GM21381 (cell line): ENCODE data around the gene LAYN.
A peak's percentile ranks its signal among the peaks of the same experiment; 100 is the strongest.

Experiments used
- ATAC-seq: cut with Tn5 transposase; IDR thresholded peaks from one replicate; pipeline ENCODE4 v1.9.1; 2021; ENCODE audit warnings: mild to moderate bottlenecking, moderate library complexity; ENCODE audit not compliant: unreplicated experiment

LAYN gene

DNA sequence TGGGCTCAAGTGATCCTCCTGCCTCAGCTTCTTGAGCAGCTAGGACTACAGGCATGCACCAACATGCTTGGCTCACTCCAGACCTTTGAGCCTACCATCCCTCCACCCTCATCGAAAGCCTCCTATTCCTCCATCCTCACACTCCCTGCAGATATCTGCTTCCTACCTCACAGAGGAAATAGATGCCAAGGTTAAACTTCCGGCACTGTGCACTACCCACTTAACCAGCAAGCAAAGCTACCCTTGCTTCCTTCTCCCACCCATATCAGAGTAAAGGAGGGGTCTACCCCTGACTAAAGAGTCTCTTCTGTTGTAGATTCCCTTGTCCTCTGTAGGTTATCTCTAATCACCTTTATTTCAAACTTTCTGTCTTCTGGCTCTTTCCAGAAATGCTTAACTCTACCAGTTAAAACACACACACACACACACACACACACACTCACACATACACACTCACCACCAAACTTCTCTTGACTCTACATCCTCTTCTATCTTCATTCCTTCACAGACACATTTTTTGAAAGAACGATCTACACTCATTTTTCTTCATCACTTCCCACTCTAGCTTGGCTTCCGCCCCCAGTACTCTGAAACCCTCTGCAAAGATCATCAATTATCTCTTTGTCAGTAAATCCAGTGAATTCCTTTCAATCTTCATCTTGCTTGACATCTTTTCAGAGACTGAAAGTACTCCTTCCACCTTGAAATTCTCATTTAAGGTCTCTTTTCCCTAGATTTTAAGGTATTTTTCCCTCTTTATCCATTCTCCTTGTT is 50.9 kb downstream of the LAYN start:
- no peak for ATAC-seq

DNA sequence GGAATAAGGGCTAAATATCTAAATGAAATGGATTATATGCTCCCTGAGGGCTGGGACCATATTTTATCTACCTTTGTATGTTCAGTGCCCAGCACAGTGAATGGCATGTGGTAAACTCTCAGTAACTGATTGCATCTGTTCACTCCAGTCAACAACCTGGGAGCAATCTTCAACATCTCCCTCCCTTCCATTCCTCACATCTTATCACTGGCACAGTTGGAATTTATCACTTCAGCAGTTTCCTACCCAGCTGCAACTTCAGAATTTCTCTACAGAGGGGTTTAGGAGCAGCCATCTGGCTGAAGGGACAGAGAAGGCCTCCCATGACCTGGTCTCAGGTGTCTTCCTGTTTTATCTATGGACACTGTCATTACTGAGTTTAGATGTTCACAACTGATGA is 52.0 kb downstream of the LAYN start:
- no peak for ATAC-seq

DNA sequence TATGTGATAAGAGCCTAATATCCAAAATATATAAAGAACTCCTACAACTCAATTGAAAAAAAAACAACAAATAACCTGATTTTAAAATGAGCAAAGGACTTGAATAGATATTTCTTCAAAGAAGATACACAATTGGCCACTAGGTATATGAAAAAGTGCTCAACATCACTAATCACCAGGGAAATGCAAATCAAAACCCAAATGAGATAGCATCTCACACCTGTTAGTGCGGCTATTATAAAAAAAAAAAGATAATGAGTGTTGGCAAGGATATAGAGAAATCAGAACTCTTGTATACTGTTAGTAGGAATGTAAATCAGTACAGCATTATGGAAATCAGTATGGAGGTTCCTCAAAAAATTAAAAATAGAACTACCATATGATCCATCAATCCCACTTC is 55.8 kb downstream of the LAYN start:
- ATAC-seq = no peak

DNA sequence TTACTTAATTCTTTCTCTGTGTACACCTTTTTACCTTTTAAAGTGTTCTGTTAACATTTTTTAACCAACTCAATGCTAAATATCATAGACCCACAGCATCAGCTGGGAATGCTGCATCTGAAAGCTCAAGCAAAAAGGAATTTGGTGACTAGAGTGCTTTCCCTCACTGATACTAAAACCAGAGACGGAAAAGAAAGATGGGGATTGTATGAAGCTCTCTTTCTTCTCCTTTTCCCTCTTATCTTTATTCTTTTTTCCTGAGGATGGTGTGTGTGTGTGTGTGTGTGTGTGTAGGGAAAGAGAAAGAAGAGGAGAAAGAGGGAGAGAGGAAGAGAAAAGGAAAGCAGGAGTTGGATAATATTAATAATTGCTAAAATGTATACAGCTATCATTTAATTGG is 57.6 kb downstream of the LAYN start:
- no peak for ATAC-seq

DNA sequence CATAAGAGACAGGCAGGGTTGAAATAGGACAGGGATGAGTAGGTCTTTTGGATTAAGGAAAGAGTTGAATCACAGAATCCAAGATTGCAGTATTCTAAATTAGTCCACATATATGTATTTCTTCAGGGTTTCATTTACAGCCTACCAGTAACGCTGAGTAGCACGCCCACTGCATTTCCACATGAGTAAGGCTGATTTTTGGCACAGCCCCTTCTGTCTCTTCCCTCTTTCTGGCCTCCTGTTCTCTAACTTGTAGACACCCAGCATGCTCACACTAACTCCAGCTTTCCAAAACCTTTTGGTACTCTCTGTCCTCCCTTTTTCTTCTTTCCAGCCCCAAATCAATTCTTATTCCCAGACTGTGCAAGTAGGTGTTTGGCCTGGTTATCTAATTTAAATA is 58.0 kb downstream of the LAYN start:
- no peak for ATAC-seq

DNA sequence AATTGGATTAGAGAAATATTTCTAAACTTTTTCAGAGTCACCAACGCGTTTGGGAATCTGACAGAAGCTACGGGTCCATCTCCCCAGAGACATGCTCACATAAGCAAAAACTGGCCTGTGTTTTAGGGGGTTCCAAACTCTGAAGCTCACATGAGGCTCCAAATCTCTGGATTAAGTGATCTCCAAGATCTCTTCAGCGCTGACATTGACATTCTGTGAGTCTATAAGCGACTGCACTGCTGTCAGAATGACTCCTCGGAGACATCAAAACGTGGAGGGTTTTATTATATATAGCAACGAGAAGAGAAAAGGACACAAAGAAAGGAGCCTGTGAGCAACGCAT is 61.1 kb downstream of the LAYN start:
- ATAC-seq = no peak

DNA sequence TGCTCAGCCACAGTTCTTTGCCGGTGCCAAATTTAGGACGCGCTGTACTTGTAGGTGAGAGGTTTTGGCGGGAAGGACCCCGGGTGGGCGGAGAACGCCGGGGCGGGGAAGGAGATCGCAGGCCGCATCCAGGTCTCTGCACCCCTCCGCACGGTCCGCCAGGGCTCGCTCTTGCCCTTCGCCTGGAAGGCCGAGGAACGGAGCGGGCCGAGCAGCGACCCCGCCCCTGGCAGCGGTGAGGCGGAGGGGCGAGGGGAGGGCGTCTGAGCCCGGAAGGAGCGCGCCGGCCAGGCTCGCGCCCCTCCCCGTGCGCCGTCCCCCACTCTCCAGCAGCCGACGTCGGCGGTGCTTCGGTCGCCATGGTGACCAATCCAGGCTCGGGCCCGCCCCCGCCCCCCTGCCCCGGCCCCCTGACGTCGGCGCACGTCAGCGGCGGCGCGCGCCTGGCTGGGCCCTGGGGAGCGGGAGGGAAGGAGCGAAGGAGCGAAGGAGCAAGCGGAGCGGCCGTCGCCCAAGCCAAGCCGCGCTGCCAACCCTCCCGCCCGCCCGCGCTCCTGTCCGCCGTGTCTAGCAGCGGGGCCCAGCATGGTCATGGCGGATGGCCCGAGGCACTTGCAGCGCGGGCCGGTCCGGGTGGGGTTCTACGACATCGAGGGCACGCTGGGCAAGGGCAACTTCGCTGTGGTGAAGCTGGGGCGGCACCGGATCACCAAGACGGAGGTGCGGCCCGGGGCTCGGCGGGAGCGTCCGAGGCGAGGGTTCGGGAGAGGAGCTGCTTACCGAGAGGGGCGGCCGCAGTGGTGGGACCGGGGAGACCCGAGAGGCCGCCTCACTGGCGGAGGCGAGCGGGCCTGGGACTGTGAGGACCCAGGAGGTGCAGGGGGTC is 61.7 kb downstream of the LAYN start, which contains the start of gene SIK2:
SIK2 (plus strand) TSS at position 471 of the 886 bp plus-strand sequence; CDS start at position 586, 115 bp downstream.
- ATAC-seq = peak; percentile 86

DNA sequence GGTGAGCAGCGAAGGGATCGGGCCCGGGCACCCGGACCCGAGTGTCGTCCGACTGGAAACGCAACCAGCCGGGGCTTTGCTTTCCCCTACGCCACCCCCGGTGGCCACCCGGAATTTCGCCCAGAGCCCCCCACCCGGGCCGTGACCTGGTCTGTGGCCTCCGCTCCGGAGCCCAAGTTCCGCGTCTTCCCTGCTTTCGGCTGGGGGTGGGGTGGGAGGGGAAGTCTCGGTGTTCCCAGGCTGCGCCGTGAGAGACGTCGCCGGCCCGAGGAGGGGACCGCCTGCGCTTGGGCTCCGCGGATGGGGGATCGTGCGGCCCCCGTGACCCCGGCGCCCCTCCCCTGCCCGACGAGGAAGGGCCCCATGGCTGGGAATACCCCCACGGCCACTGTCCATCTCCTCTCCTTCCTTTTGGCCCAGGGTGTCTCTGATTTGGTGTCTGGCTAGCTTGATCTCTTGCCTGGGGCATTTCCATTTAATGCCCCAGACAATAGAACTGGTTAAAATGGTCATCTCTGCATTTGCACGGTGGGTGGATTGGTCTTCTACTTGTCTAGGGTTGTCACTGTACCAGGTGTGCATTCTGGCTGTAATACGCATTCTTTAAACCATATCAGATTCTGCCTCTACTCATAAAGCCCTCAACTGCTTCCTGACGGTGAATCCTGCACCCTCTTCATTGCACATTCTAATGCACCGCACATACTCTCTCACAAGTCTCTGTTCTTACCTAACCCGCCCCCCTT is 62.5 kb downstream of the LAYN start:
- ATAC-seq = no peak

DNA sequence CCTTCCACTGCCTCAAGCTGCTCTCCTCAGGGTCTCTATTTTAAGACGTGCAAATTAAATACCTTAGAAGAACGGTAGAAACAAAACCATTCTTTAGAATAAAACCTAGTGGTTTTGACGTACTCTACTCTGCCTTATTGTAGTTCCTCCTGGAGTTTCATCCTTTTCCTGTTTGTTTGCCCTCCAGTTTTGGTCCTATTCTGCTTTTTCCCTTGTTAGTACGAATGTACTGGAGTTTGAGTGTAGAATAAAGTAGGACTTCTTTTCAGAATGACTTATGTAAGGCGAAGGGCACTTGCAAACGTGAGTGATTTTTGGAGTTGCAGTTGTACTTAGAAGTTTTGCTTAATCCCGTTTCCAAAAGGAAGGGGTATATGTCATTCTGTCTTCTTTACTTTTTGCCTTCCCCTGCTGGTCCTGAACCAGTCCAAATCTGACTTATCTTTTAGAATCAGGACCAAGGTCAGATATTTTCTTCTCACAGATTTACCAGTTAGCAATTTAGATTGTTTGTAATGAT is 63.2 kb downstream of the LAYN start:
- no peak for ATAC-seq

DNA sequence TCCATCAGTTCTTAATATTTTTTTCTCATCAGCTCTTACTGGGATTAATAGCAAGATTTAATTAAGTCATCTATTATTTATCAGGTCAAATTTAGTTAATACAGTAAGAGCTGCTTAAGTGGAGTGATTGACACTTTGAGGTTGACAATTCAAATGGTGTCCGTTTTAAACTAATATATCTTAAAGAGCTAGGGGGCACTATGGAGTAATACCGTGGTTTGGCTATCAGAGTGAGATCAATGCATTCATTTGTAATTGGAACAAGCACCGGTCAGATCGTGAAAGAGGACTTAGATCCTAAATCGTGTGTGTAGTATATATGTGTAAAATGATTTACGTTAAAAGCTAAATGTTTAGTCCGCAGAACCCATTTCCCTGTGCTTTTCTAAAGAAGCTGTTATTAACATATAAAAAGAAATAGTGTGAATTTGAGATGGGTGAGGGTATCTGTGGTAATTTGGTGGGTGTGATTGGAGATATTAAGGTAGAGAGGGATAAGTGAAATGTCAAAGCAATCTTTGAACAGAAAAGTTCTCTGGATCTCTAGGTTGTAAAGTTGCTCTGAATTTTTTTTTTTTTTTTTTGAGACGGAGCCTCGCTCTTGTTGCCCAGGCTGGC is 64.0 kb downstream of the LAYN start:
- no peak for ATAC-seq

DNA sequence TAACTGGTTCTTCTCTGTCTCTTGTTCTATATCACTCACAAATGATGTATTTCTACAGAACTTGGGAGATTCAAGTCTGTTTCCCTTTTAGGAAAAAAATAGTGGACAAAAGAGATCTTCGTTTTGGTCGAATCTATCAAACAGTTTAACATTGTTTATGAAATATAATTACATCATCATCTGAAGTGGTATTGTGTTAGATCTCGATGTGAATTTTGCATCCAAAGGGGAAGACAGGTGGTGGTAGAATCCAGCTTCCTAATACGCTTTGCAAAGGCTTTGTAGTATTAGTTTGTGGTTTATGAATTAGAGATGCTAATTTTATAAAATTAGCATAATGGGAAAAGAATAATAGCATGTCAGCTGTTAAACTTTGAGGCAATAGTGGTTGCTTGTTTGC is 65.2 kb downstream of the LAYN start:
- ATAC-seq = no peak

DNA sequence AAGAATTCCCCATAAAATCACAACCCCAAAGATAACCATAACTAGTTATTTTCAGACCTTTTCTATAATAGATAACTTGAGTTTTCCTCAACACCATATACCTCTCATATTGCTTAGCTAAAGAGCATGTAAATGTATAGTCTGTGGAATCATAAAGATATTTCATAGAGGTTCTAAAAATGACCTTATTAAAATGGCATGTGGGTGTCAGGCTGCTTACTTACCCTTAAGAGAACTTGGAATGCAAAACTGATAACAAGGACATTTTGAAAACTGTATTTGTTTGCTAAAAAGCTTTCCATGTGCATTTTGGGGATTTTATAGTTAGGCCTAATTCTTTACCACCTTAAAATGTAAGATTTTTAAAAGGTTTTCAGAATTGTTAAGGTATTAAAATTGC is 66.5 kb downstream of the LAYN start:
- no peak for ATAC-seq

DNA sequence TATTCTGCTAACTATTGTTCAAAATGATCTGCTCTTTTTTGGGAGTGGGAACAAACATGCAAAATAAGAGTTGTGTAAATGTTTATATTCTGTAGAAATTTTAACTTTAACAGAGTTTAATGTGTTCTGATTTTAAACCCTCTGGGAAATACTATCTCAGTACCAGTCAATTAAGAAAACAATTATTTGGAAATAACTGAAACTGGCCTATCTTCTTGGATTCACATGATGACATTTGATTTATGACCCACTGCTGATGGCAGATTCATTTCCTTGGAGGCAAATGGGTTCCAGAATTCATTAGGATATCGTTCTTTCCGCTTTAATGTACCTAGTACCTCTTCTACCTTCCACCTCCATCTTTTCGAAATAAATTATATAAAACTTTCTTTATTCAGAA is 67.2 kb downstream of the LAYN start:
- ATAC-seq = no peak
